ENCODE data around the gene SRRM3. TPM values are rescaled to one million over a fixed set of nuclear protein-coding genes. Genes with fewer than 3 reads are reported as not detected.
"Not testable (repeated sequence)": the region's sequence is repeated elsewhere in the genome, so short reads cannot be mapped to it uniquely, and the experiment has no call there.

Gene SRRM3
- total RNA-seq, 1 experiment from 2014 or later = 1.2 TPM

GRCh38 chr7:76179686-76180085 is 22.0 kb upstream of the SRRM3 start:
- no peak for DNase-seq
- H3K27me3 ChIP-seq = no peaks in the 10 kb centered on the region
- H3K36me3 ChIP-seq = no peaks in the 10 kb centered on the region
- H3K9me3 ChIP-seq = no peaks in the 10 kb centered on the region
- H3K4me3 ChIP-seq = no peak overlapping the region

- Histone ChIP-seq H3K36me3 (no peaks in the 10 kb centered on the region), H3K27me3 (no peaks in the 10 kb centered on the region), H3K4me3 (no peak overlapping the region), H3K9me3 (no peaks in the 10 kb centered on the region)
- DNase-seq = no peak
Measured at GRCh38 chr7:76182225-76182960, 19.3 kb upstream of the SRRM3 start.

GRCh38 chr7:76185187-76185896 is 16.4 kb upstream of the SRRM3 start:
- DNase-seq = no peak
- no peaks in the 10 kb centered on the region for H3K9me3 ChIP-seq
- H3K27me3 ChIP-seq = no peaks in the 10 kb centered on the region
- no peaks in the 10 kb centered on the region for H3K36me3 ChIP-seq
- H3K4me3 ChIP-seq = no peak overlapping the region

- no peaks in the 10 kb centered on the region for H3K9me3 ChIP-seq
- peak; percentile 74 for DNase-seq
Measured at GRCh38 chr7:76187272-76187671, 14.4 kb upstream of the SRRM3 start.

GRCh38 chr7:76189276-76189675 is 12.4 kb upstream of the SRRM3 start:
- Histone ChIP-seq H3K27me3 (no peaks in the 10 kb centered on the region), H3K9me3 (no peaks in the 10 kb centered on the region)
- DNase-seq = no peak

More at GRCh38 chr7:76187272-76187671, 14.4 kb upstream of the SRRM3 start:
- no peaks in the 10 kb centered on the region for H3K27me3 ChIP-seq
- H3K4me3 ChIP-seq = no peak overlapping the region
- H3K36me3 ChIP-seq = no peaks in the 10 kb centered on the region

GRCh38 chr7:76191783-76192240 is 9.9 kb upstream of the SRRM3 start:
- Histone ChIP-seq H3K27me3 (no peaks in the 10 kb centered on the region), H3K9me3 (no peaks in the 10 kb centered on the region), H3K36me3 (no peaks in the 10 kb centered on the region), H3K4me3 (no peak overlapping the region)
- DNase-seq = no peak

More at GRCh38 chr7:76189276-76189675, 12.4 kb upstream of the SRRM3 start:
- Histone ChIP-seq H3K4me3 (no peak overlapping the region), H3K36me3 (no peaks in the 10 kb centered on the region)

GRCh38 chr7:76193466-76193865 is 8.2 kb upstream of the SRRM3 start:
- Histone ChIP-seq H3K27me3 (no peaks in the 10 kb centered on the region), H3K9me3 (no peaks in the 10 kb centered on the region), H3K4me3 (no peak overlapping the region), H3K36me3 (no peaks in the 10 kb centered on the region)
- DNase-seq = no peak

- no peaks in the 10 kb centered on the region for H3K27me3 ChIP-seq
- H3K36me3 ChIP-seq = no peaks in the 10 kb centered on the region
- no peak overlapping the region for H3K4me3 ChIP-seq
- DNase-seq = no peak
- no peaks in the 10 kb centered on the region for H3K9me3 ChIP-seq
Measured at GRCh38 chr7:76193883-76194282, 7.8 kb upstream of the SRRM3 start.

GRCh38 chr7:76196786-76197185 is 4.9 kb upstream of the SRRM3 start:
- Histone ChIP-seq H3K36me3 (no peaks in the 10 kb centered on the region), H3K27me3 (no peaks in the 10 kb centered on the region), H3K4me3 (no peak overlapping the region), H3K9me3 (no peaks in the 10 kb centered on the region)
- no peak for DNase-seq

- Histone ChIP-seq H3K36me3 (no peaks in the 10 kb centered on the region), H3K4me3 (no peak overlapping the region), H3K27me3 (no peaks in the 10 kb centered on the region), H3K9me3 (no peaks in the 10 kb centered on the region)
- DNase-seq = no peak
Measured at GRCh38 chr7:76198202-76198601, 3.5 kb upstream of the SRRM3 start.

- no peak for DNase-seq
- Histone ChIP-seq H3K27me3 (no peaks in the 10 kb centered on the region), H3K36me3 (no peaks in the 10 kb centered on the region), H3K4me3 (no peak overlapping the region), H3K9me3 (no peaks in the 10 kb centered on the region)
Measured at GRCh38 chr7:76202666-76203030, 952 bp downstream of the SRRM3 start.

GRCh38 chr7:76204147-76204546 is 2.5 kb downstream of the SRRM3 start:
- no peaks in the 10 kb centered on the region for H3K9me3 ChIP-seq
- no peaks in the 10 kb centered on the region for H3K36me3 ChIP-seq
- no peak overlapping the region for H3K4me3 ChIP-seq
- H3K27me3 ChIP-seq = no peaks in the 10 kb centered on the region
- no peak for DNase-seq

- no peaks in the 10 kb centered on the region for H3K27me3 ChIP-seq
- H3K4me3 ChIP-seq = no peak overlapping the region
- H3K36me3 ChIP-seq = no peaks in the 10 kb centered on the region
- DNase-seq = peak; percentile 58
- H3K9me3 ChIP-seq = no peaks in the 10 kb centered on the region
Measured at GRCh38 chr7:76206633-76207032, 4.9 kb downstream of the SRRM3 start.

GRCh38 chr7:76209310-76209709 is 7.6 kb downstream of the SRRM3 start:
- Histone ChIP-seq H3K36me3 (no peaks in the 10 kb centered on the region), H3K4me3 (no peak overlapping the region), H3K27me3 (no peaks in the 10 kb centered on the region), H3K9me3 (no peaks in the 10 kb centered on the region)
- no peak for DNase-seq

GRCh38 chr7:76211216-76211615 is 9.5 kb downstream of the SRRM3 start:
- no peak for DNase-seq
- no peaks in the 10 kb centered on the region for H3K36me3 ChIP-seq
- no peaks in the 10 kb centered on the region for H3K27me3 ChIP-seq
- no peak overlapping the region for H3K4me3 ChIP-seq
- H3K9me3 ChIP-seq = no peaks in the 10 kb centered on the region

GRCh38 chr7:76215349-76215748 is 13.7 kb downstream of the SRRM3 start:
- H3K36me3 ChIP-seq, H3K27me3 ChIP-seq, DNase-seq, H3K9me3 ChIP-seq, H3K4me3 ChIP-seq: not testable (repeated sequence)

GRCh38 chr7:76216381-76217082 is 14.8 kb downstream of the SRRM3 start:
- no peaks in the 10 kb centered on the region for H3K36me3 ChIP-seq
- no peak for DNase-seq
- H3K4me3 ChIP-seq = no peak overlapping the region
- no peaks in the 10 kb centered on the region for H3K27me3 ChIP-seq
- H3K9me3 ChIP-seq = no peaks in the 10 kb centered on the region

All from MG63 (cell line).